ENCODE data around the gene SHANK1. TPM values are rescaled to one million over a fixed set of nuclear protein-coding genes. Genes with fewer than 3 reads are reported as not detected.
A peak's percentile ranks its signal among the peaks of the same experiment; 100 is the strongest.

Gene SHANK1
- total RNA-seq, 1 donor, result 7.8 TPM

DNA sequence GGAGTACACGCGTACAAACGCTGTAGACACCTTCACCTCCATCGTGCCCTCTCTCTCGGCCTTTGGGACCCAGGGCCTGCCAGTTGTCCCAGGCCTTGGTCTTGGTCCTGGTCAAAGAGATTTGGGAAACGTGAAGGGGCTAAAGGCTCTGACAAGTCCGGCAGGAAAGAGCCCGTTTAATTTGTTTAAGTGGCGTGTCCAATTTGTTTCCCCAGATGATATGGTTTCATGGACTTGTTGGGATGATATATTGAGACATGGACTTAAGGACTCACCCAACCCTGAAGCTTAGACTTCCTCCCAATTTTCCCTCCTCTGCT, 6.3 kb upstream of the SHANK1 start:
- peak overlapping the region; percentile 68 for H3K4me3 ChIP-seq (ENCODE audit: low read depth, low read length)
- TF ChIP-seq, protein P1, sequence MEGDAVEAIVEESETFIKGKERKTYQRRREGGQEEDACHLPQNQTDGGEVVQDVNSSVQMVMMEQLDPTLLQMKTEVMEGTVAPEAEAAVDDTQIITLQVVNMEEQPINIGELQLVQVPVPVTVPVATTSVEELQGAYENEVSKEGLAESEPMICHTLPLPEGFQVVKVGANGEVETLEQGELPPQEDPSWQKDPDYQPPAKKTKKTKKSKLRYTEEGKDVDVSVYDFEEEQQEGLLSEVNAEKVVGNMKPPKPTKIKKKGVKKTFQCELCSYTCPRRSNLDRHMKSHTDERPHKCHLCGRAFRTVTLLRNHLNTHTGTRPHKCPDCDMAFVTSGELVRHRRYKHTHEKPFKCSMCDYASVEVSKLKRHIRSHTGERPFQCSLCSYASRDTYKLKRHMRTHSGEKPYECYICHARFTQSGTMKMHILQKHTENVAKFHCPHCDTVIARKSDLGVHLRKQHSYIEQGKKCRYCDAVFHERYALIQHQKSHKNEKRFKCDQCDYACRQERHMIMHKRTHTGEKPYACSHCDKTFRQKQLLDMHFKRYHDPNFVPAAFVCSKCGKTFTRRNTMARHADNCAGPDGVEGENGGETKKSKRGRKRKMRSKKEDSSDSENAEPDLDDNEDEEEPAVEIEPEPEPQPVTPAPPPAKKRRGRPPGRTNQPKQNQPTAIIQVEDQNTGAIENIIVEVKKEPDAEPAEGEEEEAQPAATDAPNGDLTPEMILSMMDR (IDR thresholded peaks at IDR 0.05; ENCODE audit: insufficient read depth, low read depth, low read length), result no peak
- DNase-seq (ENCODE audit: low read depth), result no peak

DNA sequence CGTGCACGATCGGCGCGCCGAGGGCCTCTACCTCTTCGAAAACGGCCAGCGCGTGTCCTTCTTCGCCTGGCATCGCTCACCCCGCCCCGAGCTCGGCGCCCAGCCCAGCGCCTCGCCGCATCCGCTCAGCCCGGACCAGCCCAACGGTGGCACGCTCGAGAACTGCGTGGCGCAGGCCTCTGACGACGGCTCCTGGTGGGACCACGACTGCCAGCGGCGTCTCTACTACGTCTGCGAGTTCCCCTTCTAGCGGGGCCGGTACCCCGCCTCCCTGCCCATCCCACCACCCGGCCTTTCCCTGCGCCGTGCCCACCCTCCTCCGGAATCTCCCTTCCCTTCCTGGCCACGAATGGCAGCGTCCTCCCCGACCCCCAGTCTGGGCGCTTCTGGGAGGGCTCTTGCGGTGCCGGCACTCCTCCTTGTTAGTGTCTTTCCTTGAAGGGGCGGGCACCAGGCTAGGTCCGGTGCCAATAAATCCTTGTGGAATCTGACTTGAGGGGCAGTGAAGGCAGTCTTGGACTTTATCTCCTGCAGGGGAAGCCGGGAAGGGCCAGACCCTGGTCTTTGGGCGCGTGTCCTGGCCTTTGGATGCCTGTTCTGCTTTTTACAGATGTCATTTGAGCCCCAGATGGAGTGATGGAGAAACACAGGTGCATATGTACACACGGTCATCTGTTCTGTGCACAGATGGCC, 5.8 kb upstream of the SHANK1 start:
- no peak for DNase-seq (ENCODE audit: low read depth)
- peak overlapping the region; percentile 68 for H3K4me3 ChIP-seq (ENCODE audit: low read depth, low read length)
- TF ChIP-seq, protein P1 (IDR thresholded peaks at IDR 0.05; ENCODE audit: insufficient read depth, low read depth, low read length), result no peak

DNA sequence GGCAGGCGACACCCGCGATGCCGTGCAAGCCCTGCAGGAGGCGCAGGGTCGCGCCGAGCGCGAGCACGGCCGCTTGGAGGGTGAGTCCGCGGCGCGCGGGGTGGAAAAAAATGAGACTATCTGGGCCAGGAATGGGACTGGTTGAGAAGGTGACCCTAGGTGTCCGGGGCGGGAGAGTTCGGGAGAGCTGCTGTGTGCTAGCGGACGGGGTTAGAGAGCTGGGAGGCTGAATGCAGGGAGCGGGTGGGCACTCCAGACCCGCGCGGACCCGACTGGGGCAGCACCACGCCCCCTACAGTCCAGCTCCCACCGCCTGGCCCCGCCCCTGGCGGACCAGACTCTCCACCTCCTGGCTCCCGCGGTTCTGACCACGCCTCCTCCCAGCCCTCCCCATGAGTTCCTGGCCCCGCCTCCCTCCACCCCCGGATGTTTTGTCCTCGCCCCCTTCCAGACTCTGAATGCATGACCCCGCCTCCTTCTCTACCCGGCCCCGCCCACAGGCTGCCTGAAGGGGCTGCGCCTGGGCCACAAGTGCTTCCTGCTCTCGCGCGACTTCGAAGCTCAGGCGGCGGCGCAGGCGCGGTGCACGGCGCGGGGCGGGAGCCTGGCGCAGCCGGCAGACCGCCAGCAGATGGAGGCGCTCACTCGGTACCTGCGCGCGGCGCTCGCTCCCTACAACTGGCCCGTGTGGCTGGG, 5.1 kb upstream of the SHANK1 start:
- TF ChIP-seq, protein P1 (IDR thresholded peaks at IDR 0.05; ENCODE audit: insufficient read depth, low read depth, low read length), result peak; percentile 76
- peak overlapping the region; percentile 68 for H3K4me3 ChIP-seq (ENCODE audit: low read depth, low read length)
- DNase-seq (ENCODE audit: low read depth), result peak; percentile 99

DNA sequence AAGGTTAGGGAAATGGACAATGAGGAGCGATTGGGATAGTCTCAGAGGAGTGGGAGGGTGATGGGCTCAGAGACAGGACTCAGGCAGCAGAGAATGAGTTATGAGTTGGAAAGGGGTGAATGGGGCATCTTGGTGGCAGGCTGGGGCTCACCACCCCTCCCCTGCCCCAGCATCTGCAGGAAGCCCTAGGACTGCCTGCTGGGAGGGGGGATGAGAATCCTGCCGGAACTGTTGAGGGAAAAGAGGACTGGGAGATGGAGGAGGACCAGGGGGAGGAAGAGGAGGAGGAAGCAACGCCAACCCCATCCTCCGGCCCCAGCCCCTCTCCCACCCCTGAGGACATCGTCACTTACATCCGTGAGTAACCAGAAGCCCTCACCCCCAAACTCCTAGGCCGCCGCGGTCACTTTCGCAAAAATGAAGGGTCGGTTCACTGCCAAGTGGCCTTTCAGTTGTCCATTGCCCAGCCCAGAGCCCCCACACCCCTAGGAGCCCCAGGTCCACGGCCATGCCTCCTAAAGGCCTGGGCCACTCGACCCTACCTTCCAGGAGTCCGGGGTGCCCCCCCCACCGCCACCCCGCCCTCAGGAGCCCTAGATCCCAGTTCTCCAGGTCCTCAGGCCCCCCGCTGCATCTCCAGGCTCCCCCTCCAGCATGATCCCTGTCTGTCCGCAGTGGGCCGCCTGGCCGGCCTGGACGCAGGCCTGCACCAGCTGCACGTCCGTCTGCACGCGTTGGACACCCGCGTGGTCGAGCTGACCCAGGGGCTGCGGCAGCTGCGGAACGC, 4.3 kb upstream of the SHANK1 start:
- no peak for DNase-seq (ENCODE audit: low read depth)
- H3K4me3 ChIP-seq (ENCODE audit: low read depth, low read length), result peak overlapping the region; percentile 68
- TF ChIP-seq, protein P1 (IDR thresholded peaks at IDR 0.05; ENCODE audit: insufficient read depth, low read depth, low read length), result no peak

DNA sequence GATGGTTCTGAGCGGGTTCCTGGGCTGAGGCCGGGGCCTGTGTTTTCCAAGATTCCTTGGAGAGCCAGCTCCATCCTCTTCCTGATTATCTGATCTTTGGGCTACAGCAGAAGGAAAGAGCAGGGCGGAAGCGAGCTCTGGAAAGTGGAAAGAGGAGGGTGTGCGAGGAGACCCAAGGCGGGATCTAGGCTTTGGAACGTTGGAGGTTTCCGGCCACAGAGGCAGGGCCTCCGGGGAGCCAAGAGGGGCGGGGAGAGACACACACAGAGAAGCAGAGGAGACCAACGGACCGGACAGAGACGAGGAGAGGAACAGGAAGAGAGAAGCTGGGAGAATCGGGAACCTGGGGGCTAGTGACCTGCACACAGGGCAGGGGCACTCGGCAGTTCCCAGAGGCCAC, 3.5 kb upstream of the SHANK1 start, which contains the start of gene CLEC11A:
TSS of gene CLEC11A (plus strand) at position 296 of the 400 bp plus-strand sequence. CDS start 162 bp downstream, outside the sequence.
- TF ChIP-seq, protein P1 (IDR thresholded peaks at IDR 0.05; ENCODE audit: insufficient read depth, low read depth, low read length), result no peak
- peak; percentile 64 for DNase-seq (ENCODE audit: low read depth)
- peak within 1 kb of the TSS; percentile 68 for H3K4me3 ChIP-seq (ENCODE audit: low read depth, low read length)

DNA sequence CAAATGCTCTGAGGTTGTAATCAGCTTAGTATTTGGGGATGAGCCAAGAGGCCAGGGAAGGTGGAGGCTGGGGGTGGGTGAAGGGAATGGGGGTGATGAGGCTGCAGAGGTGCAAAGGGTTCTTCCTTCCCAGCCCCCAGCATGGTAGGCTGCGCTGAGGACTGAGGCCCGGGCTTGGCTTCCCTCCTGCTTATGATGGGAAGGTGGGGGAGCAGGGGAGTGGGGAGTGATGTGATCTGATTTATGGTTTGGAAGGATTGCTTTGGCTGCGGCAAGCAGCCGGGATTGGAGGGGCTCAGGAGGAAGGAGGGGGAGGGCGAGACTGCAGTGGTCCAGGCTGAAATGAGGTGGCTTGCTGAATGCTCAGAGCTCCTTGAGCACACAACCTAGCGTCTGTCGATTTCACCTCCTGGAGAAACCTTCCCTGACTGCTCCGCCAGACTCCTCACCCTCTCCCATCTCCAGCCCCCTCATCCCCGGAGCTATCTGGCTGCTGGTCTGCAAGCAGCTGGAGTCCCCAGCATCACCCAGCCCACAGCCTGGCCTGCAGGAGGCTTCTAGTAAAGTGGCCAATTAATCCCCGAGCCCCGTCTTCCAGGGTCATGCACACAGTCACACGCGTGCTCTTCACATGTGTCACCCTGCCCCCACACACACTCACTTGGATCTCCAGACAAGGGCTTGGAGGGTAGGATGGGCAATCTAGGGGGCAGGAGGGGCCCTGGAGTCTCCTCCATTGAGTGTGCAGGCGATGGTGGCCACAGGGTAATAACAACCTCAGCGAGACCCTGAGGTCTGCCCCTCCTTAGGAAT, 2.8 kb upstream of the SHANK1 start:
- no peak for DNase-seq (ENCODE audit: low read depth)
- TF ChIP-seq, protein P1 (IDR thresholded peaks at IDR 0.05; ENCODE audit: insufficient read depth, low read depth, low read length), result no peak
- peak overlapping the region; percentile 68 for H3K4me3 ChIP-seq (ENCODE audit: low read depth, low read length)
